LHCN-M2 (cell line): ENCODE results near the gene MYO1B. TPM values are rescaled to one million over a fixed set of nuclear protein-coding genes. Genes with fewer than 3 reads are reported as not detected.

Source experiments
- DNase-seq: peaks from one replicate; pipeline ENCODE4 v3.0.0-alpha.2; 2012; ENCODE audit warnings: low read depth
- total RNA-seq: library from RNA; depleted of rRNA; stranded (reverse); fragments of >200 nt; gene quantifications from 2 replicates; pipeline ENCODE4 v1.2.3, GENCODE V29; 2014

Gene MYO1B
- total RNA-seq, 1 experiment from 2014 or later, result 117 TPM

DNA sequence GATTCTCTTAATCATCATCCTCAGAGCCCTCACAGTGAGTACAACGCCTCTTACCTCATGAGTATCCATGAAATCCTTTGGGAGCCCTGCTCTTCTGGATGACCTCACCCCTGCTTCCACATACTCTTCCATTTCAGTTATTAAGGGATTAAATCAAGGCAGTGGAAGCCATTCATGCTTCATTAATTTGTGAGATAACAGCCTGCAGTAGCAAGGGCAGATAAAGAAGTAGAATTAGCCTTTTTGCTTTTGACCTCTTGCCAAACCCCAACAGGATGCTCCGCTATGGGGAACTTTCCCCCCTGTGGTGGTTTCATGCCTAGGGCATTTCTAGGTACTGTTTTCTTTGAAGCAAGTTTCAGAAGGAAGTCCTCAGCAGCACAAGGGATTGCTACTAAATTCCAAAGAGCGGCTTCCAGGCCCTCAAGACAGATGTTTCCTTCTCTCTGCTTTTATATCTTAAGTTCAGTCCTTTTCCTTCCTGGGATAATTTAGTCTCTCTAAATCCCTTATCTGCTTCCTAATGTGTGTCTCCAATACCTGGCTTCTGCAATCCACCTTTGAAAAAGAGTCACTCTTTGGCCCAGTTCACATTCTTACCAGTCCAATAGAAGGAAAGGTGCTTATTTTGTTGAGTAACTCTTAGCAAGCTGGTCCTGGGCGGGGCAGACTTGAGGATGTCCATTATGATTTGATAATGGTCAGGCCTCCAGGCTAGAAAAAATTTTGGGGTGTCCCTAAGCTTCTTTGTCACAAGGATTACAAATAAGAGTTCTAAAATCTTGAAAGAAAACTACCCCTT, 76.9 kb downstream of the MYO1B start:
- DNase-seq, result peak; percentile 83

DNA sequence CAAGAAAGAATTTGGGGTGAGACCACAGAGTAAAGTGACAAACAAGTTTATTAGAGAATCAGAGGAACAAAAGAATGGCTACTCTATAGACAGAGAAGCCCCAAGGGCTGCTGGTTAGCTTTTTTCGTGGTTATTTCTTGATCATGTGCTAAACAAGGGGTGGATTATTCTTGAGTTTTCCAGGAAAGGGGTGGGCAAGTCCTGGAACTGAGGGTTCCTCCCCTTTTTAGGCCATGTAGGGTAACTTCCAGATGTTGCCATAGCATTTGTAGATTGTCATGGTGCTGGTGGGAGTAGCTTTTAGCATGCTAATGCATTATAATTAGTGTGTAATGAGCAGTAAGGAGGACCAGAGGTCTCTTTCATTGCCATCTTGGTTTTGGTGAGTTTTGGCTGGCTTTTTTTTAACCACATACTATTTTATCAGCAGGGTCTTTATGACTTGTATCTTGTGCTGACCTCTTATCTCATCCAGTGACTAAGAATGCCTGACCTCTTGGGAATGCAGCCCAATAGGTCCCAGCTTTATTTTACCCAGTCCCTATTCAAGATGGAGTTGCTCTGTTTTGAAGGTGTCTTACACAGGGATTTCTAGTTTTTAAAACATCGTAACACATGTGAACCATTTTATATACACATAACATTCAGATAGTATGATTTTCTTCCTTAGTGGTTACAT, 77.8 kb downstream of the MYO1B start:
- no peak for DNase-seq

DNA sequence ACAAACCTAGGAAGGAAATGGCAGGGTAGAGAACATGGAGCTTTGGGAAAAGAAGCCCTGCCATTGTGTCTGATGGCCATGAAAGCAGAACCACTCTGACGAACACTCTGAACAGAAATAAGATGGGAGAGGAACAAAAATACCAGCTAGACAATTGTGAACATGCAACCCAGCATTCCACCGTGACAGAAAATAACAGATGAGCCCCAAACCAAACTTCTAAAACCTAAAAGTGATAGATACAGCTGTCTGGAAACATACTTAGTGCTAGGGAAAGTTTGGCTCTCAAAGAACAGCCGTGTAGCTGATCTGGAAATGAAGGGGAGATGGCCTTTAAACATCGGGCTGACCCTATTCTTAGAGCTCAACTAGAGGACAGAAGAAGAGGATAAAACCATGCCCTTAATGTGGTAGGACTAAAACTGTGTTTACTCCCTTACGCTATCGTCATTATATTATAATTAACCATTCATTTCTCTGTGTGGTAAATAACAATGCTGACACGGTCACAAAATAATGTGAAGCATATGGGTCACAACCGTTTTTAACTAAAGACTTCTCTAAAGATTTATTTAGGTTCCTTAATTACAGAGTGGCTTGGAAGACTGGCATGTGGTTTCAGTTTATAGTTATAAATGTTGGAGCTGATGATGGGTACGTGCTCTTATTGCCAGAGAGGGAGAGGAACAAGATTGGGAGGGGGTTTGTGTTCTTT, 80.6 kb downstream of the MYO1B start:
- DNase-seq, result no peak

DNA sequence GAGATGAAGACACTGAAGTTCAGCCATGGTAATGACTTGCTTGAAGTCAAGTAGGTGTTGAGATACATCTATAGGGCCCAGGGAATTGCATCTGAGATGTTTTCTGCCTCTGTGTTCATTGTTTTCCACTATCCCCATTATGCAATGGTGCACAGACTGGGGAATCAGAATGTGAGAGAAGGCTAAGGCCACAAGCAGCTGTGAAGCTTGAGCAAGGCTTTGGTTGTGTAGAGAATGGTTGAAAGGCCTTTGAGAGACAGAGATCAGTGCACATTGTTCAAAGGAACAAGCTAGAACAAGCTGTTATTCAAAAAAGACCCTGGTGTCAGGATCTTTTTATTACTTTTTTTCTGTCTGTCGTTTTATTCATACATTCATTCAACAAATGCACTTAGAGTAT, 82.3 kb downstream of the MYO1B start:
- DNase-seq, result no peak

- no peak for DNase-seq
These were observed 83.1 kb downstream of the MYO1B start for GRCh38 chr2:191328150-191328809.

DNA sequence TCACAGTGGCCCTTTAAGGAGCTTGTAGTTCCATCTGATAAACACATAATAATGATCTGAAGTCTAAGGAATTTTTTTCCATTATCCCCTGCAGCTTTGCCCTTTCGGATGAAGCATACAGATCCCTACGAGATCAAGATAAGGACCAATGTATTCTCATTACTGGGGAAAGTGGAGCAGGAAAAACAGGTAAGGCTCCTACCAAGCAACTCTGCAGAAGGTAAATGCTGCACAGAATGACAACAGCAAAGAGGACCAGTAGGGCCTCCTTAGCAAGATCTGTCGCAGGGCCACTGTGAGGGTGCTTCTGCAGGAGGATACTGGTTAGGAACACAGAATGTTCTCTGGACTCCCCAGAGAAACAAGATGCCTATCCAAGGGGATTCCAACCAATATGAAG, 84.6 kb downstream of the MYO1B start:
- DNase-seq, result no peak

DNA sequence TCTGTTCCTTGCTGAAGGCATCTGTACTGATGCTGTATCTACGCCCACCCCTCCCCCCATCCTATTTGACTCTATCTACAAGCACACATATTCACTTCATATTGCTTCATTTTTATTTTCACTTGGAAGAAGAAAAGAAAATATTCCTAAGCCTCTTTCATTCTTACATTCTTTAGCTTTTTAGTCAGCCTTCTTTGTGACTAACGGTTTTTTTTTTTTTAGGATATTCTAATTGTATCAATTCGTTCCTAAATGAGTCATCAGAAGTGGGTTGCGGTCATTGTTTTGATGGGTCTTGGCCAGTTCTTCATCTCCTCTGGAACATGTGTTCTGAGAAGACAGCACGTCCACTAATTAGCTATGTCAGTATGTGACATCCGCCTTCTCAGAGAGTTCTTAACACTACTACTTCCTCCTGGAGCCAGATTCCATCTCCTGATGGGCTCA, 88.7 kb downstream of the MYO1B start:
- peak; percentile 98 for DNase-seq

GRCh38 chr2:191335875-191336464, 90.8 kb downstream of the MYO1B start:
- no peak for DNase-seq

- DNase-seq, result no peak
These were observed 96.2 kb downstream of the MYO1B start for GRCh38 chr2:191341436-191341835.

- DNase-seq, result no peak
These were observed 98.7 kb downstream of the MYO1B start for GRCh38 chr2:191343796-191344338.

DNA sequence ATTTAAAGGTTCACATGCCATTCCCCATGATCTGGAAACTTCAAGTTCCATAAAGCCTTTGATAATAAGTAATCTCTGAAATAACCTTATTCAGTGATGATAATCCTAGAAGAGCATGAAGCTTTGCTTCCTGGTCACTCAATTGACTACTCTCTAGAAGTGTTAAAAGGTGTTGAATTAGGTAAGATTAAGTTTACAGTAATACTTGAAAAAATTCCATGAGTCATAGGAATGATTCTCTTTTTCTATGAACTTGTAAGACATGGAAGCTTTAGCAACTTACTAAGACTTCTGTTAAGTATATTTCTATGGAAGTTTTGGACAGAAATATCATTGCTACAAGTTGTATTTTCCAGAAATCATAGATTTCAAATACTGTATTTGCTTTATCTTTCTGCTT, 100.6 kb downstream of the MYO1B start:
- no peak for DNase-seq

- no peak for DNase-seq
These were observed 102.0 kb downstream of the MYO1B start for GRCh38 chr2:191347154-191347553.

DNA sequence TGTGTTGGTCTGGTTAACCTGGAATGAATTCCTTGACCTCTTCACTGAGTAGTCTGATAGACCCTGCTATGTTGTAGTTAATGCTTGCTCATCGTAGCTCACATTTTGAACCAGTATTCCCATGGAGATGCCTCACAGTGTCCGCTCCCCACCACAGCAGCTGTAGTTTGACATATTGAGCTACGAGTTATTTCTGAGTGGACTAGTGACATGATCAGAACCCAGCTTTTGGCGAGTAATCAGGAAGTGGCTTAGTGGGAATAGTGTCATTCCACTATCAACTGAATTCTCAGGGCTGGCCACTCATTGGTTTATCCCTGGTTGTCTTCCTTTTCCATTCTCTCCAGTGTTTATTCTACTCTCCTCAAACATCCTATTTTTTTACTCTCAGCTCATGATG, 102.7 kb downstream of the MYO1B start:
- peak; percentile 91 for DNase-seq

DNA sequence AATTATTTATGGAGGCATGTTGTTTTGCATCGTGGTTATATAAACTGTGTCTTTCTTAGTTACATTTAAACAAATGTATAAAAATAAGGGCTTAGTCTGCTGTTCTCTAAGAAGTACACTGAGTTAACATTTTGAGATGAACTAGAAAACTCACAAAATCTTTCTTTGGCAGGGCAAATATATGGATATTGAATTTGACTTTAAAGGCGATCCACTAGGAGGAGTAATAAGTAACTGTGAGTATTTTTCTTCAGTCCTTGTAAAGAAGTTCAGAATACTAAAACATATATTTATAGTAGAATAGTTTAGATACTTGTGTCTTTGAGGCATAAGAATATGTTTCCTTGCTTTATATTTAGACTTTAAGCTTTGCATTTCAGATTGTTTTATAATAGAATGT, 104.8 kb downstream of the MYO1B start:
- DNase-seq, result no peak

DNA sequence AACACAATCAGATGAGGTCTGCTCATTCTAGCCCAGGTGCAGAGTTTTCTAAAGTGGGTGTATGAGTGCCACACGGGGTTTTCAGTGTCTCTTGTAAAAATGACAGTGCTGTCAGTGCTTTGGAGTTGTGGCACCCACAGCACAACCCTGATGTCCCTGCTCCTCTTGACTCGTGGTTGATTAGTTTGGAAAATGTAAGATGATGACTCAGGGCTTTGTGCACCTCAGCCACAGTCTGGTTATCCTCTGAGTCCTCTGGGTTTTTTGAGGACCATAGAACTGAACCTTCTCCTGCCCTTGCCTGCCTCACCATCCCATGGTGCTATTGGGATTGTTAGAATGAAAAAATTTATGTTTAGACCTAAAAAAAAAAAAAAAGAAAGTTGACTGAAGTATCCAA, 105.6 kb downstream of the MYO1B start:
- peak; percentile 56 for DNase-seq

DNA sequence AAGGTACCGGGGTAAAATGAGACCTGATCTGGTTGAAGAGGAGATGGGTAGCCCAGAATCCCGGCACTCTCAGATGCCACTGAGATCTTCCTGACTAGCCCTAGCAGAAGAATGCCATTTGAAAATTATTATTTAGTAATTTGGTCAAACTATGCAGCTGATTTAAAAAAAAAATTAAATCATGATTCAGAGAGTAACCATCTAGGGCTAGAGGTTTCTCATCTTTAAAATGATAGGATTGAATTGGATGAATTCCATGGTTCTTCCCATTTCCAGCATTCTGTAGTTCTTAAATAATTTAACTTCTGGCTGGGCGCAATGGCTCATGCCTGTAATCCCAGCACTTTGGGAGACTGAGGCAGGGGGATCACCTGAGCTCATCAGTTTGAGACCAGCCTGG, 106.1 kb downstream of the MYO1B start:
- DNase-seq, result no peak

GRCh38 chr2:191351921-191352320, 106.7 kb downstream of the MYO1B start:
- DNase-seq, result peak; percentile 50

DNA sequence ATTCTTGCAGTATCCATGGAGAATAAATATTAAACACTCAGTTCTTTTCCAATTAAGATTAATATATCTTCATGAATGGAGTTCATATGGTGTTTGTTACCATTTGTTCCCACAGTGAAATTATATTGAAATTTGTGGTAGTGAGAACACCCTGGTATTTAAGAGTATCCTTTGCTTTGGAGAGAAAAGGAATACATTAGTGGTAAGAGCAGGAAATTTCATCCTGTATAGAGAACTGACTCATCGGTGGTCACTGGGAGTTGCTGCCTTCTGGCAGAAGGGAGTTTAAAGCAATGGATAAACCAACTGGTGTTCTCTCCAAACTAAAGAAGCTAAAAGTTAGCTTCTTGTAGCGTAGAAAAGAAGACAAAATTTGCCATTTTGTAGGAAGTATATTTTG, 107.3 kb downstream of the MYO1B start:
- peak; percentile 90 for DNase-seq

DNA sequence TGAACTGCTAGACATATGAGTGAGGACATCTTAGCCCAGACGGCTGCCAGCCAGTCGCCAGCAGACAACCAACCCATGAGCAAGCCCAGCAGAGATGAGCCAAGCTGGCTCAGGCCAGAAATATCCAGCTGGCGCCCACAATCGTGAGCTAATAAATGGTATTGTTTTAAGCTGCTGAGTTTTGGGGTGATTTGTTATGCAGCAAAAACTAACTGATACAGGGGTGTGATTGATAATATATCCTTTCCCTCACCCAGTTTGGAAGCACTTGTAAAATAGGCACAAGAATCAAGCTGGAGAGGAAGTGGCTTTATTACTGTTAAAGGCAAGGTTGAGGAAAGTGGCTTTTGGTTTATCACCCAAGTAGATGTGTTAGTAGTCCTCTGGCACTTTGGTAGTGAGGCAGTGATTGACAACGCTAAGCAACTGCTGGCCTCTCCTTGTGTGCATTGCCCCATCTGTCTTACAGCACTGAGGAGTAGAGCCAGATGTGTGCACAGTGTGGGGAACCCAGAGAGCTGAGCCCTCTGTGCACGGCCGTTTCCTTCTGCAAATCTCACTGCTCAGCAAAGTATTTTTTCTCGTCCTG, 110.1 kb downstream of the MYO1B start:
- DNase-seq, result no peak

- DNase-seq, result no peak
These were observed 112.5 kb downstream of the MYO1B start for GRCh38 chr2:191357678-191358077.
